ENCODE results near the gene CDC25C.

Gene CDC25C

GRCh38 chr5:138331449-138332368 lies at the start of gene CDC25C:
CDC25C (minus strand) TSS chr5:138331804; CDS start chr5:138331180, 624 bp downstream.
- no peak within 1 kb of the TSS for H3K9ac ChIP-seq (ENCODE audit: low read length)
- no peaks in the 10 kb centered on the region for H3K27me3 ChIP-seq (ENCODE audit: control insufficient read depth, insufficient read depth, low read length)
- H3K4me1 ChIP-seq (ENCODE audit: control insufficient read depth, insufficient read depth, low read length), result peaks cover 6% of the 10 kb centered on the region
- H3K27ac ChIP-seq (ENCODE audit: low read depth, low read length), result peak within 1 kb of the TSS; percentile 14
- H3K4me3 ChIP-seq (ENCODE audit: low read length), result peak within 1 kb of the TSS; percentile 75
- no peaks in the 10 kb centered on the region for H3K36me3 ChIP-seq (ENCODE audit: control insufficient read depth, insufficient read depth, low read length)

DNA sequence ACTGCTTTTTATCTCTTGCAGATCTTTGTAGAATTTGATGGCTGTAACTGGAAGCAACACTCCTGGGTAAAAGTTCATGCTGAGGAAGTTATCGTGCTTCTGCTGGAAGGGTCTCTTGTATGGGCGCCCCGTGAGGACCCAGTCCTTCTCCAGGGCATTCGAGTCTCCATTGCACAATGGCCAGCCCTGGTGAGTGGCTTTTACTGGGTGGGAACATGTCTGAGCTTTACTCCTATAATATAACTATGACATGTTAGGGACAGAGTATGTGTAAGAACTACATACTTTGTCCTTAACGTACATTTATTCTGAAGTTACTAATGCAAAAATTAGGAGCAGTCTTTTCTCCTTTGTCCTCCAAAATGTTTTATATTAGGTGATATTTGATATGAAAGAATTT lies 41.0 kb upstream of the CDC25C start:
- no peak overlapping the region for H3K9ac ChIP-seq (ENCODE audit: low read length)
- H3K4me3 ChIP-seq (ENCODE audit: low read length), result no peak overlapping the region
- H3K36me3 ChIP-seq (ENCODE audit: control insufficient read depth, insufficient read depth, low read length), result peaks cover 11% of the 10 kb centered on the region
- no peaks in the 10 kb centered on the region for H3K27me3 ChIP-seq (ENCODE audit: control insufficient read depth, insufficient read depth, low read length)
- H3K4me1 ChIP-seq (ENCODE audit: control insufficient read depth, insufficient read depth, low read length), result no peaks in the 10 kb centered on the region
- H3K27ac ChIP-seq (ENCODE audit: low read depth, low read length), result no peak overlapping the region

DNA sequence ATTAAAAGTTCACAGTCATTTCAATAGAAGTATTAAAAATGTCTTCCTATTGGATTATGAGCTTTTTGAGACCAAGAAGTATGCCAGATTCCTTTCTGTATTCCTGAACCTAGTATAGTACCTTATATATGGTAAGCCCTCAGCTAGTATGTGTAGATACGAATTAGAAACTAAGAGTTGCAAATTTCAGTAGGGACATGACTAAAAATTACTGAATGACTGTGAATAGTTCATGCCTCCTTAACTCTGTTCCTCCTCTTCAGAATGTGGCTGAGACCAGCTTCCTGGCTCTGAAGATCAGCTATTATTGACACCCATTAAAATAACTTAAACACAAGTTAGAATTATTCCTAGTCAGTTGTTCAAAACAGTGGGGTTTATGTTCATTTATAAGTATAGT lies 40.6 kb upstream of the CDC25C start:
- Histone ChIP-seq H3K27ac (ENCODE audit: low read depth, low read length) (no peak overlapping the region), H3K4me3 (ENCODE audit: low read length) (no peak overlapping the region), H3K4me1 (ENCODE audit: control insufficient read depth, insufficient read depth, low read length) (no peaks in the 10 kb centered on the region), H3K36me3 (ENCODE audit: control insufficient read depth, insufficient read depth, low read length) (peaks cover 10% of the 10 kb centered on the region), H3K9ac (ENCODE audit: low read length) (no peak overlapping the region), H3K27me3 (ENCODE audit: control insufficient read depth, insufficient read depth, low read length) (no peaks in the 10 kb centered on the region)

DNA sequence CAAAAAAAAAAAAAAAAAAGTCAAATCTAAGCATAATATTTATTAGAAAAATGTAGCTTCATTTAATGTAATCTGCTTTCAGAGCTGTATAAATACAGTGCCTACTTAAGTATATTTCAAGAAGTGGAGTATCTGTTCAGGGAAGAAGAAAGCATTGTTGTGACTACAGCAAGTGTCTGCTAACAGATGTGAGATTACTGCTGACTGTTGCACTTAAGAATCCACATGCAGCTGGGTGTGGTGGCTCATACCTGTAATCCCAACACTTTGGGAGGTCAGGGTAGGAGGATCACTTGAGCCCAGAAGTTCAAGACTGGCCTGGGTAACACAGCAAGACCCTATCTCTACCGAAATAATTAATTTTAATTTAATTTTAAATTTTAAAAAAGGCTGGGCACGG lies 39.9 kb upstream of the CDC25C start:
- no peak overlapping the region for H3K4me3 ChIP-seq (ENCODE audit: low read length)
- no peak overlapping the region for H3K27ac ChIP-seq (ENCODE audit: low read depth, low read length)
- no peak overlapping the region for H3K9ac ChIP-seq (ENCODE audit: low read length)
- no peaks in the 10 kb centered on the region for H3K27me3 ChIP-seq (ENCODE audit: control insufficient read depth, insufficient read depth, low read length)
- peaks cover 10% of the 10 kb centered on the region for H3K36me3 ChIP-seq (ENCODE audit: control insufficient read depth, insufficient read depth, low read length)
- peaks cover 4% of the 10 kb centered on the region for H3K4me1 ChIP-seq (ENCODE audit: control insufficient read depth, insufficient read depth, low read length)

DNA sequence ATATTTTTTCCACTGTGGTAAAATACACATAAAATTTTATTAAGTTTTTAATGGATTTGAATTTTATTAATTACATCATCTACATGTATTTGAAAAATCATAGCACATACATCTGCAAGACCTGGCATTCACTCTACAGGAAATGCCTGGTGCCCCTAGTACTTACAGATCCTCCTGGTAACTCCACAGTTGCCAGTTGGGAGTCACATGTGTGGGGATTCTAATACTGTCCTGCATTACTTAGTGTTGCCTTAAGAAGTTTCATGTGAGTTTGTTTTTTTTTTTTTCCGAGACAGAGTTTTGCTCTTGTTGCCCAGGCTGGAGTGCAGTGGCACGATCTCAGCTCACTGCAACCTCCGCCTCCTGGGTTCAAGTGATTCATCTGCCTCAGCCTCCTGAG lies 38.9 kb upstream of the CDC25C start:
- peaks cover 4% of the 10 kb centered on the region for H3K4me1 ChIP-seq (ENCODE audit: control insufficient read depth, insufficient read depth, low read length)
- peaks cover 5% of the 10 kb centered on the region for H3K36me3 ChIP-seq (ENCODE audit: control insufficient read depth, insufficient read depth, low read length)
- no peaks in the 10 kb centered on the region for H3K27me3 ChIP-seq (ENCODE audit: control insufficient read depth, insufficient read depth, low read length)
- no peak overlapping the region for H3K4me3 ChIP-seq (ENCODE audit: low read length)
- H3K27ac ChIP-seq (ENCODE audit: low read depth, low read length), result no peak overlapping the region
- no peak overlapping the region for H3K9ac ChIP-seq (ENCODE audit: low read length)

GRCh38 chr5:138369706-138370105 lies 38.1 kb upstream of the CDC25C start:
- peaks cover 5% of the 10 kb centered on the region for H3K36me3 ChIP-seq (ENCODE audit: control insufficient read depth, insufficient read depth, low read length)
- no peak overlapping the region for H3K4me3 ChIP-seq (ENCODE audit: low read length)
- no peak overlapping the region for H3K9ac ChIP-seq (ENCODE audit: low read length)
- H3K27me3 ChIP-seq (ENCODE audit: control insufficient read depth, insufficient read depth, low read length), result no peaks in the 10 kb centered on the region
- peaks cover 4% of the 10 kb centered on the region for H3K4me1 ChIP-seq (ENCODE audit: control insufficient read depth, insufficient read depth, low read length)
- H3K27ac ChIP-seq (ENCODE audit: low read depth, low read length), result no peak overlapping the region

DNA sequence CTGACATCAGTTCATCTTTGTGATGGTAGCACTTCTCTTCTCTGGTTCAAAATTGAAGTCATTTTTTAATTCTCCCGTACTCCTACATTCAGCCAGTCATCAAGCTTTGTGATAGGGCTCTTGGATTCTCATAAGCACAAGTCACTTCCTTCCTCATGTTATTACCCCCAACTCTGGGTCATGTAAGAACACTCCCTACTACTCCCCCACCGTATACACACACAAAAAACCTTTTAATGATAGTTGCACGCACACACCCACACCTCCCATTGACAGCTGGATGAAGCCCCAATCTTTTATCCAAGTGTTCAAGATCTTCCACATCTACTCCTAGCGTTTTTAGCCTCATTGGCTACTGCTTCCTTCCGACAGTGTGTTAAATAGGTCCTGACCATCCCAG lies 37.7 kb upstream of the CDC25C start:
- Histone ChIP-seq H3K4me1 (ENCODE audit: control insufficient read depth, insufficient read depth, low read length) (peaks cover 4% of the 10 kb centered on the region), H3K27ac (ENCODE audit: low read depth, low read length) (no peak overlapping the region), H3K27me3 (ENCODE audit: control insufficient read depth, insufficient read depth, low read length) (no peaks in the 10 kb centered on the region), H3K36me3 (ENCODE audit: control insufficient read depth, insufficient read depth, low read length) (peaks cover 5% of the 10 kb centered on the region), H3K4me3 (ENCODE audit: low read length) (no peak overlapping the region), H3K9ac (ENCODE audit: low read length) (no peak overlapping the region)

GRCh38 chr5:138366632-138367382 lies 35.2 kb upstream of the CDC25C start:
- Histone ChIP-seq H3K4me3 (ENCODE audit: low read length) (no peak overlapping the region), H3K9ac (ENCODE audit: low read length) (no peak overlapping the region), H3K36me3 (ENCODE audit: control insufficient read depth, insufficient read depth, low read length) (no peaks in the 10 kb centered on the region), H3K4me1 (ENCODE audit: control insufficient read depth, insufficient read depth, low read length) (peaks cover 4% of the 10 kb centered on the region), H3K27me3 (ENCODE audit: control insufficient read depth, insufficient read depth, low read length) (no peaks in the 10 kb centered on the region), H3K27ac (ENCODE audit: low read depth, low read length) (no peak overlapping the region)

DNA sequence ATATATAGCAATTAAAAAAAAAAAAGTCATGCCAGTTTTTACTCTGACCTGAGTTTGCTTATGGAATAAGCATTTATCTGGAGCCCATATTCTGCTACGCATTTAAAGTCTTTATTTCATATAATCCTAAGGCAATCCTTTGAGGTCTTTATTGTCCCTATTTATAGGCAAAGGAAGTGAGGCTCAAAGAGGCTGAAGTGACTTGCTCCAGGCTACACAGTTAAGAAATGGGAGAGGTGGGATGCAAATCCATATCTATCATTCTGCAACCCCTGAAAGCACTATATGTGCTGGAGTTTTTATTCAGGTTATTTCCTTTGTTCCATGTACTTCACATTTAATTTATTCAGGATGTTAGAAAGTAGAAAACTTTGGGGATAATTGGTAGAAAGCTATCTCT lies 33.0 kb upstream of the CDC25C start:
- no peak overlapping the region for H3K9ac ChIP-seq (ENCODE audit: low read length)
- no peak overlapping the region for H3K4me3 ChIP-seq (ENCODE audit: low read length)
- H3K27ac ChIP-seq (ENCODE audit: low read depth, low read length), result no peak overlapping the region
- no peaks in the 10 kb centered on the region for H3K27me3 ChIP-seq (ENCODE audit: control insufficient read depth, insufficient read depth, low read length)
- H3K4me1 ChIP-seq (ENCODE audit: control insufficient read depth, insufficient read depth, low read length), result peaks cover 4% of the 10 kb centered on the region
- H3K36me3 ChIP-seq (ENCODE audit: control insufficient read depth, insufficient read depth, low read length), result no peaks in the 10 kb centered on the region

DNA sequence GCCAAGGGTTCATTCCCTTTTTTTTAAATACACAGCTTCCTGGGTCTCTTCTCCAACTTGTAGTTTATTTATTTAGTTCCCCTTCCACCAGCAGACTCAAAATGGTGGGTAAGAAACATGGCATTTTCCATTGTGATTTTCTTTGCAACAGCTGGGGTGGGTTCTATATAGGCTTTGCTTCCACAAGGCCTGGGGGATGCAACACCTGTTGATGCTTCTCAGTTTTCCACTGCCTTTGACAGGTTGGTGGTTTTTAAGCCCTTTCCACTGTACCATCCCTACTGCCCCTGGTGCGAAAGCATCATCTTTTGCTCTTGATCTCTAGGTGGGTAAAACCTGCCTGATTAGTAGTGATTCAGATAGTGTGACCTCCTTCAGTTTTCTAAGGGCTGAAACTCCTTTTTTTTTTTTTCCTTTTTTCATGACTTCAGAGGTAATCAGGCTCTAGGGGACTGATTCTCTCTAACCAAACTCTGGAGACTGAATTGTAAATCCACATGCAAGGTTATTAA lies 29.4 kb upstream of the CDC25C start:
- Histone ChIP-seq H3K27ac (ENCODE audit: low read depth, low read length) (no peak overlapping the region), H3K4me3 (ENCODE audit: low read length) (no peak overlapping the region), H3K4me1 (ENCODE audit: control insufficient read depth, insufficient read depth, low read length) (peaks cover 4% of the 10 kb centered on the region), H3K9ac (ENCODE audit: low read length) (no peak overlapping the region), H3K36me3 (ENCODE audit: control insufficient read depth, insufficient read depth, low read length) (no peaks in the 10 kb centered on the region), H3K27me3 (ENCODE audit: control insufficient read depth, insufficient read depth, low read length) (no peaks in the 10 kb centered on the region)

- no peak overlapping the region for H3K9ac ChIP-seq (ENCODE audit: low read length)
Measured at GRCh38 chr5:138359621-138360020, 28.0 kb upstream of the CDC25C start.

GRCh38 chr5:138354926-138355378 lies 23.3 kb upstream of the CDC25C start:
- no peaks in the 10 kb centered on the region for H3K36me3 ChIP-seq (ENCODE audit: control insufficient read depth, insufficient read depth, low read length)
- no peak overlapping the region for H3K4me3 ChIP-seq (ENCODE audit: low read length)
- H3K4me1 ChIP-seq (ENCODE audit: control insufficient read depth, insufficient read depth, low read length), result peaks cover 13% of the 10 kb centered on the region
- no peaks in the 10 kb centered on the region for H3K27me3 ChIP-seq (ENCODE audit: control insufficient read depth, insufficient read depth, low read length)
- H3K9ac ChIP-seq (ENCODE audit: low read length), result no peak overlapping the region
- no peak overlapping the region for H3K27ac ChIP-seq (ENCODE audit: low read depth, low read length)

More at GRCh38 chr5:138359621-138360020, 28.0 kb upstream of the CDC25C start:
- Histone ChIP-seq H3K27me3 (ENCODE audit: control insufficient read depth, insufficient read depth, low read length) (no peaks in the 10 kb centered on the region), H3K27ac (ENCODE audit: low read depth, low read length) (no peak overlapping the region), H3K36me3 (ENCODE audit: control insufficient read depth, insufficient read depth, low read length) (no peaks in the 10 kb centered on the region), H3K4me1 (ENCODE audit: control insufficient read depth, insufficient read depth, low read length) (peaks cover 6% of the 10 kb centered on the region), H3K4me3 (ENCODE audit: low read length) (no peak overlapping the region)
